Motor neuron (in vitro differentiated cells): ENCODE measurements around the gene OR4A5. TPM values are rescaled to one million over a fixed set of nuclear protein-coding genes. Genes with fewer than 3 reads are reported as not detected.
"Not testable (repeated sequence)": the region's sequence is repeated elsewhere in the genome, so short reads cannot be mapped to it uniquely, and the experiment has no call there.

Source experiments
- ATAC-seq, 8 experiments: fragments of 200-7000 bp; cut with Tn5 transposase; replicated peaks in 6 of 8; 2 replicates each; pipeline ENCODE4 v1.8.0; 2021; ENCODE audit warnings: mild to moderate bottlenecking in 8 of 8, moderate library complexity in 8 of 8
- H3K27ac ChIP-seq, 2 donors: fragments of 250-450 bp; sonication (Bioruptor Pico); 2 replicates each; pipeline ENCODE4 v1.9.0; 2021; ENCODE audit warnings: antibody characterized with exemption in 2 of 2, mild to moderate bottlenecking in 2 of 2, moderate library complexity in 1 of 2
- H3K4me1 ChIP-seq, 2 donors: fragments of 250-450 bp; sonication (Bioruptor Pico); replicated peaks in 1 of 2; 2 replicates each; pipeline ENCODE4 v1.6.1; 2021; ENCODE audit warnings: antibody characterized with exemption in 2 of 2, mild to moderate bottlenecking in 2 of 2, moderate library complexity in 1 of 2
- H3K4me3 ChIP-seq, 5 donors: fragments of 250-450 bp; sonication (Bioruptor Pico); 2 replicates each; pipeline ENCODE4 v1.9.0; 2021; ENCODE audit warnings: antibody characterized with exemption in 5 of 5, mild to moderate bottlenecking in 5 of 5, moderate library complexity in 4 of 5
- WGBS, 10 experiments: fragments of 450-650 bp; shearing (Covaris generic); methylation state at CpG; one replicate each; pipeline ENCODE4 v1.0.0; 2022; 5-methylcytosine and 5-hydroxymethylcytosine counted together
- in situ Hi-C, 9 experiments: fragments of 400-800 bp; cut with MboI; loops; one replicate each; pipeline ENCODE4 v1.15.0; 2021; ENCODE audit warnings: low sequenced_read_pairs in 9 of 9, low pct_unique_long_range_greater_than_20kb in 2 of 9; ENCODE audit not compliant: unreplicated experiment in 9 of 9
- total RNA-seq, 8 experiments: library from RNA; unstranded; fragments of 300-600 nt; gene quantifications; 2 replicates each; pipeline versions ENCODE4 v1.2.3 to v1.2.4, GENCODE V29; 2022

OR4A5 gene
- not detected for total RNA-seq

GRCh38 chr11:54706532-54706931 is at the start of gene OR4A5:
TSS of gene OR4A5 (plus strand) at chr11:54706832. CDS start at chr11:54706885, 53 bp downstream.
- ATAC-seq, H3K4me1 ChIP-seq, H3K27ac ChIP-seq, H3K4me3 ChIP-seq, in situ Hi-C loops: not testable (repeated sequence)
- WGBS, 10 experiments = 0% methylated on average over 1 of the region's 1 CpG; no CpG with 5 or more reads in 7 of the 10 experiments

- in situ Hi-C loops, ATAC-seq, H3K4me1 ChIP-seq, H3K27ac ChIP-seq, H3K4me3 ChIP-seq: not testable (repeated sequence)
- 0 to 33% (median 23%) methylated on average over 1 to 4 of the region's 5 CpGs; no CpG with 5 or more reads in 5 of the 10 experiments for WGBS, 10 experiments
Measured at GRCh38 chr11:54720094-54720493, 13.5 kb downstream of the OR4A5 start.

Other genes with a start within 250 kb of the OR4A5 start
- gene OR4C46, start 102.8 kb upstream of the OR4A5 start, total RNA-seq = under 1 TPM in 1 of 8 experiments, not detected in 7; 0.23 TPM